ENCODE measurements around the gene GSDMA. TPM values are rescaled to one million over a fixed set of nuclear protein-coding genes. Genes with fewer than 3 reads are reported as not detected.
"Not testable (repeated sequence)": the region's sequence is repeated elsewhere in the genome, so short reads cannot be mapped to it uniquely, and the experiment has no call there.

The GSDMA gene
- total RNA-seq, 2 experiments from 2014 or later, result 0.26 TPM; not detected in 1

DNA sequence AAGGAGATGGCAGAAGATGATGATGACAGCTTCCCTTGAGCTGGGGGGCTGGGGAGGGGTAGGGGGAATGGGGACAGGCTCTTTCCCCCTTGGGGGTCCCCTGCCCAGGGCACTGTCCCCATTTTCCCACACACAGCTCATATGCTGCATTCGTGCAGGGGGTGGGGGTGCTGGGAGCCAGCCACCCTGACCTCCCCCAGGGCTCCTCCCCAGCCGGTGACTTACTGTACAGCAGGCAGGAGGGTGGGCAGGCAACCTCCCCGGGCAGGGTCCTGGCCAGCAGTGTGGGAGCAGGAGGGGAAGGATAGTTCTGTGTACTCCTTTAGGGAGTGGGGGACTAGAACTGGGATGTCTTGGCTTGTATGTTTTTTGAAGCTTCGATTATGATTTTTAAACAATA is 34.7 kb downstream of the GSDMA start:
- H3K36me3 Mint-ChIP-seq, result peaks cover 22% of the 10 kb centered on the region
- no peaks in the 10 kb centered on the region for H3K27me3 Mint-ChIP-seq
- no peak overlapping the region for H3K27ac Mint-ChIP-seq
- ATAC-seq (ENCODE audit: low read depth) (no peak), DNase-seq (no peak)
- POLR2A ChIA-PET, result interaction anchor here (0.9 to 1.2 kb wide), 2 partner anchors 16 to 17 kb away, joined by 3 read pairs; partner anchors contain the start of gene PSMD3
- H3K9me3 Mint-ChIP-seq, result no peaks in the 10 kb centered on the region
- H3K4me1 Mint-ChIP-seq, result no peaks in the 10 kb centered on the region
- no peak overlapping the region for H3K4me3 Mint-ChIP-seq

DNA sequence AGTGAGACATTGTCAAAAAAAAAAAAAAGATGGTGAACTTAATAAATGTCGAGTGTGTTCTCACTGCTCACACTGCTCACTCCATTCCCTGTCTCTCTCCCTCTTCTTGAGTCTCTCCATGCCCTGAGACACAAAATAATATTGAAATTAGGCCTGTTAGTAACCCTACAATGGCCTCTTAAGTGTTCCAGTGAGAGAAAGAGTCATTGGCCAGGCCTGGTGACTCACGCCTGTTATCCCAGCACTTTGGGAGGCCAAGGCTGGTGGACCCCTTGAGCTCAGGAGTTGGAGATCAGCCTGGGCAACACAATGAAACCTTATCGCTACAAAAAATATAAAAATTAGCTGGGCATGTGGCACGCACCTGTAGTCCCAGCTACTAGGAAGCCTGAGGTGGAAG is 36.3 kb downstream of the GSDMA start:
- Mint-ChIP-seq H3K27me3 (no peaks in the 10 kb centered on the region), H3K4me1 (no peaks in the 10 kb centered on the region), H3K9me3 (no peaks in the 10 kb centered on the region), H3K36me3 (peaks cover 21% of the 10 kb centered on the region), H3K4me3 (no peak overlapping the region), H3K27ac (no peak overlapping the region)
- POLR2A ChIA-PET, result interaction anchor here (0.9 kb wide), 1 partner anchor 9 kb away, joined by 4 read pairs; no protein-coding TSS in a partner anchor
- no peak for DNase-seq
- ATAC-seq (ENCODE audit: low read depth), result no peak

DNA sequence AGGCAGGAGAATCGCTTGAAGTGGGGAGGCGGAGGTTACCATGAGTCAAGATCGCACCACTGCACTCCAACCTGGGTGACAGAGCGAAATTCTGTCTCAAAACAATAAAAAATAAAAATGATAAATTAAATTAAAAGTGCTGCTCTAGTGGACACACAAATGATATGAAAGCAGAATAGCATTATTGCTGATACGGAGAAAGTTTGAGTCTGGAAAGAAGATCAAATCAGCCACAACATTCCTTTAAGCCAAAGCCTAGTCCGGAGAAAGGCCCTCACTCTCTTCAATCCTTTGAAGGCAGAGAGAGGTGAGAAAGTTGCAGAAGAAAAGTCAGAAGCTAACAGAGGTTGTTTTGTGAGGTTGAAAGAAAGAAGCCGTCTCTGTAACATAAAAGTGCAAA is 37.4 kb downstream of the GSDMA start:
- no peaks in the 10 kb centered on the region for H3K27me3 Mint-ChIP-seq
- H3K9me3 Mint-ChIP-seq, result no peaks in the 10 kb centered on the region
- H3K36me3 Mint-ChIP-seq, result peaks cover 15% of the 10 kb centered on the region
- DNase-seq, result no peak
- no peak overlapping the region for H3K4me3 Mint-ChIP-seq
- H3K27ac Mint-ChIP-seq, result no peak overlapping the region
- ATAC-seq (ENCODE audit: low read depth), result no peak
- POLR2A ChIA-PET, result no interaction called here
- no peaks in the 10 kb centered on the region for H3K4me1 Mint-ChIP-seq

DNA sequence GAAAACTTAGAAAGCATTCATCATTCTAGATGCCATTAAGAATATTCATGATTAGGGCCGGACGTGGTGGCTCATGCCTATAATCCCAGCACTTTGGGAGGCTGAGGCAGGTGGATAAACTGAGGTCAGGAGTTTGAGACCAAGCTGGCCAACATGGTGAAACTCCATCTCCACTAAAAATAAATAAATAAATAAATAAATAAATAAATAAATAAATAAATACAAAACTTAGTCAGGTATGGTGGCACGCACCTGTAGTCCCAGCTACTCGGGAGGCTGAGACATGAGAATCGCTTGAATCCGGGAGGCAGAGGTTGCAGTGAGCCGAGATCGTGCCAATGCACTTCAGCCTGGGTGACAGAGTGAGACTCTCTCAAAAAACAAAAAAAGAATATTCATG is 38.5 kb downstream of the GSDMA start:
- H3K4me1 Mint-ChIP-seq; H3K36me3 Mint-ChIP-seq; ATAC-seq (ENCODE audit: low read depth); H3K27me3 Mint-ChIP-seq; DNase-seq; POLR2A ChIA-PET; H3K27ac Mint-ChIP-seq; H3K9me3 Mint-ChIP-seq; H3K4me3 Mint-ChIP-seq: not testable (repeated sequence)

DNA sequence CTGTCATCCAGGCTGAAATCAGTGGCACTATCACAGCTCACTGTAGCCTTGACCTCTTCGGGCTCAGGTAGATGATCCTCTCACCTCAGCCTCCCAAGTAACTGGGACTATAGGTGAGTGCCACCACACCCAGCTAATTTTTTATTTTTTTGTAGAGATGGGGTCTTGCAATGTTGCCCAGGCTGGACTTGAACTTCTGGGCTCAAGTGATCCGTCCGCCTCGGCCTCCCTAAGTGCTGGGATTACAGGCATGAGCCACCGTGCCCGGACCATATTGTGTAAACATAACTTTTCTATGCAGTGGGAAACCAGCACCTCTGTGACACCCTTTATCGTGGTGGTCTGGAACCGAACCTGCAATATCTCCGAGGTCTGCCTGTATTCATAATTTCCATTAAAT is 41.3 kb downstream of the GSDMA start:
- Mint-ChIP-seq H3K4me1 (no peaks in the 10 kb centered on the region), H3K27me3 (no peaks in the 10 kb centered on the region), H3K36me3 (no peaks in the 10 kb centered on the region), H3K27ac (no peak overlapping the region), H3K9me3 (no peaks in the 10 kb centered on the region), H3K4me3 (no peak overlapping the region)
- ATAC-seq (ENCODE audit: low read depth), result no peak
- POLR2A ChIA-PET, result no interaction called here
- DNase-seq, result no peak

DNA sequence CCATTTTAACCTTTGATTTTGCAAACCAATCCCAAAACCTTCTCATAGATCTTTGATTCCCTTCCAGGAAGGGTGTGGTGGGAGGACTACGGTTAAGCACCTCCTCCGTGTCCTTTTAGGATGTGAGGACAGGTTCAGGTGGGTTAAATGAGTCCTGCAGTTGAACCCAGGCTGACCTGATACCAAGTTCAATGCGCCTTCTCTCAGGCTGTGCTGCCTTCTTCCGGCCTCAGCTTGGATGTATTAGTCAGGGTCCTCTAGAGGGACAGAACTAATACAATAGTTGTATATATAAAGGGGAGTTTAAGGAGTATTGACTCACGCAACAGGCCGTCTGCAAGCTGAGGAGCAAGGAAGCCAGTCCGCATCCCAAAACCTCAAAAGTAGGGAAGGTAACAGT is 41.9 kb downstream of the GSDMA start:
- Mint-ChIP-seq H3K36me3 (no peaks in the 10 kb centered on the region), H3K9me3 (no peaks in the 10 kb centered on the region), H3K4me3 (no peak overlapping the region), H3K4me1 (no peaks in the 10 kb centered on the region), H3K27me3 (no peaks in the 10 kb centered on the region), H3K27ac (no peak overlapping the region)
- DNase-seq (no peak), ATAC-seq (ENCODE audit: low read depth) (no peak)
- POLR2A ChIA-PET, result no interaction called here

DNA sequence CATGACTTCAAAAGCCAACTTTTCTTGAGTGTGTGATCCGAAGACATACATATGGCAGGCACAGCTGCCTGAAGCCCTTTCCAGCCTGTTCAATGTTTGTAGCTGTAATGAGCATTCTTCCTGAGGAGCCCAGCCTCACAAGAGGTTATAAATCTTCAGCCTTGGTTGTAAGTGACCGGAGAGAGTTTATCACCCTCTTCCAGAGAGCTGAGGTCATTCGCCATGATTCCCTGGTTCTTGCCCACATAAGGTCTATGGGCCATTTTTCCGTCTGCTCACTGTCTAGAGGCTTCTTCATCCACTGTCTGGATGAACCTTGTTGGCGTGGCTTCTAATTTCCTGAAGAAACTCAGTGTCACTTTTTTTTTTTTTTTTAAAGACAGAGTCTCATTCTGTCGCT is 42.7 kb downstream of the GSDMA start:
- peaks cover 3% of the 10 kb centered on the region for H3K4me1 Mint-ChIP-seq
- ATAC-seq (ENCODE audit: low read depth) (no peak), DNase-seq (no peak)
- H3K9me3 Mint-ChIP-seq, result no peaks in the 10 kb centered on the region
- no peak overlapping the region for H3K27ac Mint-ChIP-seq
- no peaks in the 10 kb centered on the region for H3K27me3 Mint-ChIP-seq
- POLR2A ChIA-PET, result interaction anchor here (0.6 kb wide), 2 partner anchors 28 to 115 kb away, joined by 3 read pairs; no protein-coding TSS in a partner anchor
- no peak overlapping the region for H3K4me3 Mint-ChIP-seq
- H3K36me3 Mint-ChIP-seq, result no peaks in the 10 kb centered on the region

DNA sequence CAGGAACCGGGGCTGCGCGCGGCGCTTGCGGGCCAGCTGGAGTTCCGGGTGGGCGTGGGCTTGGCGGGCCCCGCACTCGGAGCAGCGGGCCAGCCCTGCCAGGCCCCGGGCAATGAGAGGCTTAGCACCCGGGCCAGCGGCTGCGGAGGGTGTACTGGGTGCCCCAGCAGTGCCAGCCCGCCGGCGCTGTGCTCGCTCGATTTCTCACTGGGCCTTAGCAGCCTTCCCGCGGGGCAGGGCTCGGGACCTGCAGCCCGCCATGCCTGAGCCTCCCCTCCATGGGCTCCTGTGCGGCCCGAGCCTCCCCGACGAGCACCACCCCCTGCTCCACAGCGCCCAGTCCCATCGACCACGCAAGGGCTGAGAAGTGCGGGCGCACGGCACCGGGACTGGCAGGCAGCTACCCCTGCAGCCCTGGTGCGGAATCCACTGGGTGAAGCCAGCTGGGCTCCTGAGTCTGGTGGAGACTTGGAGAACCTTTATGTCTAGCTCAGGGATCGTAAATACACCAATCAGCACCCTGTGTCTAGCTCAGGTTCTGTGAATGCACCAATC is 48.2 kb downstream of the GSDMA start:
- H3K4me3 Mint-ChIP-seq; H3K9me3 Mint-ChIP-seq; H3K27me3 Mint-ChIP-seq; H3K36me3 Mint-ChIP-seq; POLR2A ChIA-PET; ATAC-seq (ENCODE audit: low read depth); DNase-seq; H3K27ac Mint-ChIP-seq: not testable (repeated sequence)
- H3K4me1 Mint-ChIP-seq, result peaks cover 19% of the 10 kb centered on the region

DNA sequence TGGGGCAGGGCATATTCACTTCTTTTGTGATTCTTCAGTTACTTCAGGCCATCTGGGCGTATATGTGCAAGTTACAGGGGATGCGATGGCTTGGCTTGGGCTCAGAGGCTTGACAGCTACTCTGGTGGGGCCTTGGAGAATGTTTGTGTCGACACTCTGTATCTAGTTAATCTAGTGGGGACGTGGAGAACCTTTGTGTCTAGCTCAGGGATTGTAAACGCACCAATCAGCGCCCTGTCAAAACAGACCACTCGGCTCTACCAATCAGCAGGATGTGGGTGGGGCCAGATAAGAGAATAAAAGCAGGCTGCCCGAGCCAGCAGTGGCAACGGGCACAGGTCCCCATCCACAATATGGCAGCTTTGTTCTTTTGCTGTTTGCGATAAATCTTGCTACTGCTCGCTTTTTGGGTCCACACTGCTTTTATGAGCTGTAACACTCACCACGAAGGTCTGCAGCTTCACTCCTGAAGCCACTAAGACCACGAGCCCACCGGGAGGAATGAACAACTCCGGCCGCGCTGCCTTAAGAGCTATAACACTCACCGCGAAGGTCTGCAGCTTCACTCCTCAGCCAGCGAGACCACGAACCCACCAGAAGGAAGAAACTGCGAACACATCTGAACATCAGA is 49.3 kb downstream of the GSDMA start:
- H3K4me1 Mint-ChIP-seq, result peaks cover 19% of the 10 kb centered on the region
- H3K27ac Mint-ChIP-seq; ATAC-seq (ENCODE audit: low read depth); H3K9me3 Mint-ChIP-seq; H3K27me3 Mint-ChIP-seq; POLR2A ChIA-PET; H3K36me3 Mint-ChIP-seq; DNase-seq; H3K4me3 Mint-ChIP-seq: not testable (repeated sequence)

DNA sequence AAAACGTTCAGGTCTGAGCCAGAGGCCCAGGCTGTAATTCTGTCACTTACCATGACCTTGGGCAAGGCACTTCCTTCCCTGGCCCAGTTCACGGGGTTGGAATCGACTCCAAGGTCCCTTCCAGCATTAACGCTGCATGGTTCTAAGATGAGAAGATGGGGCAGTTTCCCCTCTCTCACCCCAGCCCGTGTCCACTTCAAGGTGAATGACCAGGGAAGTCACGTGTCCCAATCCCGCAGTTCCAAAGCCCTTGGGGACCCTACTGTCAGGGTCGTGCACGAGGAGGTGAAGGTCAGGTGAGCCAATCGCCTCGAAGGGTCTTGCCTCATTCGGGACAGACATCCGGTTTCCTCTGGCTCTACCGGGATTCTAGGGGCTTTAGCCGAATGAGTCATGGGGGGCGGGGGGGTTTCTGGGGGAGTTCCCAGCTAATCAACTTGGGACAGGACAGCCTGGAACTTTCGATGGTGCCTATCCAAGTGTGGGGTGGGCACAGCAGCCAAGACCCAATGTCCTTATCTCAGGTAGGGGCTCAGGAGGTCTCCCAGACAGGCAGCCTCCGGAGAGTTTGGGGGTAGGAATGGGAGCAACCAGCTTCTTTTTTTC is 51.7 kb downstream of the GSDMA start:
- Mint-ChIP-seq H3K27ac (no peak overlapping the region), H3K9me3 (no peaks in the 10 kb centered on the region), H3K27me3 (peaks cover 7% of the 10 kb centered on the region), H3K36me3 (peaks cover 2% of the 10 kb centered on the region), H3K4me3 (no peak overlapping the region), H3K4me1 (peaks cover 19% of the 10 kb centered on the region)
- ATAC-seq (ENCODE audit: low read depth) (no peak), DNase-seq (no peak)
- POLR2A ChIA-PET, result no interaction called here

DNA sequence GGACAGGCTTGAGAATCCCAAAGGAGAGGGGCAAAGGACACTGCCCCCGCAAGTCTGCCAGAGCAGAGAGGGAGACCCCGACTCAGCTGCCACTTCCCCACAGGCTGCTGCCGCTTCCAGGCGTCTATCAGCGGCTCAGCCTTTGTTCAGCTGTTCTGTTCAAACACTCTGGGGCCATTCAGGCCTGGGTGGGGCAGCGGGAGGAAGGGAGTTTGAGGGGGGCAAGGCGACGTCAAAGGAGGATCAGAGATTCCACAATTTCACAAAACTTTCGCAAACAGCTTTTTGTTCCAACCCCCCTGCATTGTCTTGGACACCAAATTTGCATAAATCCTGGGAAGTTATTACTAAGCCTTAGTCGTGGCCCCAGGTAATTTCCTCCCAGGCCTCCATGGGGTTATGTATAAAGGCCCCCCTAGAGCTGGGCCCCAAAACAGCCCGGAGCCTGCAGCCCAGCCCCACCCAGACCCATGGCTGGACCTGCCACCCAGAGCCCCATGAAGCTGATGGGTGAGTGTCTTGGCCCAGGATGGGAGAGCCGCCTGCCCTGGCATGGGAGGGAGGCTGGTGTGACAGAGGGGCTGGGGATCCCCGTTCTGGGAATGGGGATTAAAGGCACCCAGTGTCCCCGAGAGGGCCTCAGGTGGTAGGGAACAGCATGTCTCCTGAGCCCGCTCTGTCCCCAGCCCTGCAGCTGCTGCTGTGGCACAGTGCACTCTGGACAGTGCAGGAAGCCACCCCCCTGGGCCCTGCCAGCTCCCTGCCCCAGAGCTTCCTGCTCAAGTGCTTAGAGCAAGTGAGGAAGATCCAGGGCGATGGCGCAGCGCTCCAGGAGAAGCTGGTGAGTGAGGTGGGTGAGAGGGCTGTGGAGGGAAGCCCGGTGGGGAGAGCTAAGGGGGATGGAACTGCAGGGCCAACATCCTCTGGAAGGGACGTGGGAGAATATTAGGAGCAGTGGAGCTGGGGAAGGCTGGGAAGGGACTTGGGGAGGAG is 52.5 kb downstream of the GSDMA start, which contains the start of gene CSF3:
TSS of gene CSF3 (plus strand) at position 436 of the 993 bp plus-strand sequence. CDS start at position 471, 35 bp downstream.
- peaks cover 16% of the 10 kb centered on the region for H3K4me1 Mint-ChIP-seq
- H3K27me3 Mint-ChIP-seq, result peaks cover 7% of the 10 kb centered on the region
- DNase-seq (no peak), ATAC-seq (ENCODE audit: low read depth) (no peak)
- H3K27ac Mint-ChIP-seq, result no peak within 1 kb of the TSS
- H3K4me3 Mint-ChIP-seq, result no peak within 1 kb of the TSS
- peaks cover 2% of the 10 kb centered on the region for H3K36me3 Mint-ChIP-seq
- H3K9me3 Mint-ChIP-seq, result no peaks in the 10 kb centered on the region
- POLR2A ChIA-PET, result interaction anchor here (1.1 kb wide), 1 partner anchor 108 kb away, joined by 3 read pairs; no protein-coding TSS in a partner anchor

DNA sequence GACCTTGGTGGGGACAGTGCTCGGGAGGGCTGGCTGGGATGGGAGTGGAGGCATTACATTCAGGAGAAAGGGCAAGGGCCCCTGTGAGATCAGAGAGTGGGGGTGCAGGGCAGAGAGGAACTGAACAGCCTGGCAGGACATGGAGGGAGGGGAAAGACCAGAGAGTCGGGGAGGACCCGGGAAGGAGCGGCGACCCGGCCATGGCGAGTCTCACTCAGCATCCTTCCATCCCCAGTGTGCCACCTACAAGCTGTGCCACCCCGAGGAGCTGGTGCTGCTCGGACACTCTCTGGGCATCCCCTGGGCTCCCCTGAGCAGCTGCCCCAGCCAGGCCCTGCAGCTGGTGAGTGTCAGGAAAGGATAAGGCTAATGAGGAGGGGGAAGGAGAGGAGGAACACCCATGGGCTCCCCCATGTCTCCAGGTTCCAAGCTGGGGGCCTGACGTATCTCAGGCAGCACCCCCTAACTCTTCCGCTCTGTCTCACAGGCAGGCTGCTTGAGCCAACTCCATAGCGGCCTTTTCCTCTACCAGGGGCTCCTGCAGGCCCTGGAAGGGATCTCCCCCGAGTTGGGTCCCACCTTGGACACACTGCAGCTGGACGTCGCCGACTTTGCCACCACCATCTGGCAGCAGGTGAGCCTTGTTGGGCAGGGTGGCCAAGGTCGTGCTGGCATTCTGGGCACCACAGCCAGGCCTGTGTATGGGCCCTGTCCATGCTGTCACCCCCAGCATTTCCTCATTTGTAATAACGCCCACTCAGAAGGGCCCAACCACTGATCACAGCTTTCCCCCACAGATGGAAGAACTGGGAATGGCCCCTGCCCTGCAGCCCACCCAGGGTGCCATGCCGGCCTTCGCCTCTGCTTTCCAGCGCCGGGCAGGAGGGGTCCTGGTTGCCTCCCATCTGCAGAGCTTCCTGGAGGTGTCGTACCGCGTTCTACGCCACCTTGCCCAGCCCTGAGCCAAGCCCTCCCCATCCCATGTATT is 53.5 kb downstream of the GSDMA start:
- no peak for DNase-seq
- no peak overlapping the region for H3K27ac Mint-ChIP-seq
- H3K4me1 Mint-ChIP-seq, result peaks cover 16% of the 10 kb centered on the region
- peaks cover 3% of the 10 kb centered on the region for H3K36me3 Mint-ChIP-seq
- H3K27me3 Mint-ChIP-seq, result peaks cover 7% of the 10 kb centered on the region
- no peaks in the 10 kb centered on the region for H3K9me3 Mint-ChIP-seq
- H3K4me3 Mint-ChIP-seq, result no peak overlapping the region
- no peak for ATAC-seq (ENCODE audit: low read depth)
- POLR2A ChIA-PET, result interaction anchor here (1.1 kb wide), 1 partner anchor 107 kb away, joined by 3 read pairs; no protein-coding TSS in a partner anchor

Data from activated naive CD8-positive, alpha-beta T cell treated with anti-CD3 and anti-CD28 coated beads, Interleukin-2, amount 10 ng/mL, durations not matched to agents 7 days and 5 days (primary cell).